ENCODE results near the gene ANGPTL8.

- no peak for TF ChIP-seq PHF20 (IDR thresholded peaks at IDR 0.05; ENCODE audit: partially characterized antibody)
- TF ChIP-seq SAP30 (IDR thresholded peaks at IDR 0.05; ENCODE audit: borderline replicate concordance, insufficient read depth, low read depth, low read length, poor library complexity, severe bottlenecking) = no peak
- TF ChIP-seq CBX2 (IDR thresholded peaks at IDR 0.05; ENCODE audit: insufficient read depth, low read length, poor library complexity, severe bottlenecking) = no peak
- TF ChIP-seq CTCF (IDR thresholded peaks at IDR 0.05 in 2 of 3, conservative IDR thresholded peaks at IDR 0.05 in 1 of 3; ENCODE audit: insufficient read depth in 2 of 3, low read depth in 1 of 3, low read length in 3 of 3) = no peak
- no peak for TF ChIP-seq SLC30A9 (CRISPR knock-in tag; IDR thresholded peaks at IDR 0.05)
- TF ChIP-seq IRF1 (CRISPR knock-in tag; IDR thresholded peaks at IDR 0.05; ENCODE audit: borderline replicate concordance) = no peak
- TF ChIP-seq ARID4B (CRISPR knock-in tag; IDR thresholded peaks at IDR 0.05) = no peak
- no peak for TF ChIP-seq NKRF (IDR thresholded peaks at IDR 0.05; ENCODE audit: borderline replicate concordance)
- TF ChIP-seq EP300 (IDR thresholded peaks at IDR 0.05; ENCODE audit: low read length) = no peak
- TF ChIP-seq ATF6 (CRISPR knock-in tag; IDR thresholded peaks at IDR 0.05) = no peak
- no peak for TF ChIP-seq ZNF780A (CRISPR knock-in tag; IDR thresholded peaks at IDR 0.05)
- TF ChIP-seq ESRRA (IDR thresholded peaks at IDR 0.05; ENCODE audit: borderline replicate concordance, low read depth) = no peak
Observed at GRCh38 chr19:11230621-11231386, 8.6 kb upstream of the ANGPTL8 start.

Data from K562 (cell line).